ENCODE data around the gene PAIP1.
A peak's percentile ranks its signal among the peaks of the same experiment; 100 is the strongest.
"Not testable (repeated sequence)": the region's sequence is repeated elsewhere in the genome, so short reads cannot be mapped to it uniquely, and the experiment has no call there.

Gene PAIP1

GRCh38 chr5:43556857-43557542 lies at the start of gene PAIP1:
PAIP1 (minus strand) TSS chr5:43557077; CDS start chr5:43556846, 231 bp downstream.
- peak; percentile 89 for DNase-seq

GRCh38 chr5:43606351-43606750 lies 49.5 kb upstream of the PAIP1 start:
- no peak for DNase-seq

DNA sequence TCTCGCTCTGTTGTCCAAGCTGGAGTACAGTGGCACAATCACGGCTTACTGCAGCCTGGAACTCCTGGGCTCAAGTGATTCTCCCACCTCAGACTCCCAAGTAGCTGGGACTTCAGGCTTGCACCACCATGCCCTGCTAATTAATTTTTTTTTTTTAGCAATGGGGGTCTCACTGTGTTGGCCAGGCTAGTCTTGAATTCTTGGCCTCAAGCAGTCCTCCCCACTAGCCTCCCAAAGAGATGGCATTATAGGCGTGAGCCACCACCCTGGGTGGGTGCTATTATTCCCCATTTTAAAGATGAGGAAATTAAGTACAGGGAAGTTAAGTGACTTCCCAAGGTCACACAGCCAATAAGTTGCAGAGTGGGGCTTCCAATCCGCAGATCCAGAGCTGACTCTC lies 47.8 kb upstream of the PAIP1 start:
- no peak for DNase-seq

GRCh38 chr5:43603344-43604217 lies 46.7 kb upstream of the PAIP1 start:
- DNase-seq: peak; percentile 48

DNA sequence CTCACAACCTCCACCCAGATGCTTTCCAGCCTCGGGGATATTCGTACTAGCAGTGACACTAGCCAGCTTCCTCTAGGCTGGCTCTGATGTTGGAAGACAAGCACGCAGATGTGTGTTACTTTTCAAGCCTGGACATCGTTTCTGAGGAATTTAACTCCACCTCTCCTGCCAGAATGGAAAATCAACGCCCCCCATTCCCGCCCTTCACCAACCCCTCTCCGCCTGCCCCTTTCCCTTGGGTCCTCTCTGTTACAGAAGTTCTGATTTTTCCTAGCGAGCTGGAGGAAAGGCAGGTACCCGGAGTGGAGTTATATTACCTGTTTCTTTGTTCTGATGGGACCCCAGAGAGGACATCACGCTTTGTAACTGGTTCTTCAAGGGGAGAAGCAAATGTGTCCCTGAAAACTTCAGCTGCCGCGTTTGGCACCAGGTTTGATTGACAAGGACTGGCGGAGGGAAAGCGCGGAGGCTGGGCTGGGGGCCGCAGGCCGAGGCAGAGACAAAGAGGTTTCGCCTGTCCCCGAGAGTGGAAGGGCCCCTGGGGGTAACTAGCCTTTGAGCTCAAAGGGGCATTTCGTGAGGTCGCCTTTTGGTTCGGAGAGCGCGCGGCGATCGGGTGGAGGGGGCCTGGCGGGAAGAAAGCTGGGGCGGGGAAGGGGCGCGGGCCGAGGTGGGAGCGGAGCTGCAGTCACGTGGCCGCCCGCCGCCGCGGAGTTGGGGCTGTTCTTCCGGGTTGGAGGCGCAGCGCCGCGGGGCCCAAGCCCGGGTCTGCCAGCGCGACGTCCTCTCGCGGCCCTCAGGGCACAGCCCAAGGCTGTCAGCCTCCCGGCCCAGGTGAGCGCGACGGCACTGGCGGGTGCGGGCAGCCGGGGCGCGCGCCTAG lies 45.8 kb upstream of the PAIP1 start, which contains the start of gene NNT:
Gene NNT (plus strand): TSS at position 720 of the 883 bp plus-strand sequence. CDS start 6,016 bp downstream, outside the sequence.
- peak; percentile 57 for DNase-seq

DNA sequence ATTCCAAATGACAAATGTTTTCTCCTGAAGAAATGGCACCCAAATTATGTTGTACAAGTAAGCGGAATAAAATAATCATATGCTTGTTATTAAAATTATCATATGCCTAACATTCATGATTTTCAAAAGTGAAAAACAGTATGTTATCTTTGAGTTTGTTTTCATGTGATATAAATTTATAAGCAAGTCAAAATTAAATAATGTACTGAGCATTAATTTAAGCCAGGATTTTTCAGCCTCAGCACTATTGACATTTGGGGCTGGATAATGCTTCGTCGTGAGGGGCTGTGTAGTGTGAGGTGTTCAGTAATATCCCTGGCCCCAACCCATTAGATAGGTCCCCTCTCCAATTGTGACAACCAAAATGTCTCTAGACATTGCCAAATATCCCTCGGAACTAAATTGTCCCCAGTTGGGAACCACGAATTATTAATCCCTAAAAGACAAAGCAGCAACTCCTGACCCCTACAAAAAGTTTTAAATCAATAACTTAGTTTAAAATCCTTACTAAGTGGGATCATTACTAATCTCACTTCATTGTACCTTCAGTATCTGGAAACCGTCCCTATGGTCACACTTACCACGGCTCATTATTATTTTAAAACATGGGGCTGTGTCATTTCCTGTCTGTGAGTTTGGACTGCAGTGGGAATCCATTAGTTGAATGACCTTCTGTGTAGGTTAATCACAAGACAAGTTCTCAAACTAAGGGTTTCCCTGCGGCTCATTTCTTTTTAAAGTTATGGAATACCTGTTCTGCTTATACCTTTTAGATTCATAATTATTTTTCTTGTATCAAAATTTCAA lies 44.8 kb upstream of the PAIP1 start:
- DNase-seq: peak; percentile 40

GRCh38 chr5:43598927-43599326 lies 42.0 kb upstream of the PAIP1 start:
- not testable (repeated sequence) for DNase-seq

- no peak for DNase-seq
These were observed 35.5 kb upstream of the PAIP1 start for GRCh38 chr5:43592363-43592762.

DNA sequence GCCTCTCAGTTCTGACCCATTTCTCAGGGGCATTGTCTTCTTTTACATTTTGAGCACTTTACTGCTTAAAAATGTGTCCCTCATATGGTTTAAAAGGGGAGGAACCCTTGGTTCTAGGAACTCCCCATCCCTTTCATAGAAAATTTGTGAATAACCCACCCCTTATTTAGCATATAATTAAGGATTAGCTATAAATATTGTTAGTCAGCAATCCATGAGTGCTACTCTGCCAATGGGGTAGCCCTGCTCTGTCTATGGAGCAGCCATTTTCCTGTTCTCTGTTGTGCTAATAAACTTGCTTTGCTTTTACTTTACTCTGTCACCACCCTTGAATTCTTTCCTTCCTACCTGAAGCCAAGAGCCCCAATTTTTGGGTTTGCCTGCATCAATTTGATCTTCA lies 33.8 kb upstream of the PAIP1 start:
- no peak for DNase-seq

DNA sequence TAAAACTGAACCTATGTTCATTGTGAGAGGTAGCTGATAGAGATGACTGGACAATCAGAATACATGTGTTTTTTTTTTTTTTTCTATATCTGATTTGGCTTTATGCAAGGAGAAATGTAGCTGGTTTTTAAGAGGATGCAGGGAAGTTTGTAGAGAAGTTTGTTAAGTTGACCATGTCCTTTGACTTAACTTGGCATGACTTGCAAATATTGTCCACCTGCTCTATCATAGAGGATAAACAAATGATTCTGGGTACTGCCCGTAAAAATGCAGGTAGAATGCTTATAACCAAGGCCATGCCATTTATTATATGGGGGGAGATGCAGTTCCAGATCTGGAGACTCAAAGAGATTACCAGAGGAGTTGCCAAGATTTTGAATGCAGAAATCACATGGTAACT lies 32.4 kb upstream of the PAIP1 start:
- no peak for DNase-seq

DNA sequence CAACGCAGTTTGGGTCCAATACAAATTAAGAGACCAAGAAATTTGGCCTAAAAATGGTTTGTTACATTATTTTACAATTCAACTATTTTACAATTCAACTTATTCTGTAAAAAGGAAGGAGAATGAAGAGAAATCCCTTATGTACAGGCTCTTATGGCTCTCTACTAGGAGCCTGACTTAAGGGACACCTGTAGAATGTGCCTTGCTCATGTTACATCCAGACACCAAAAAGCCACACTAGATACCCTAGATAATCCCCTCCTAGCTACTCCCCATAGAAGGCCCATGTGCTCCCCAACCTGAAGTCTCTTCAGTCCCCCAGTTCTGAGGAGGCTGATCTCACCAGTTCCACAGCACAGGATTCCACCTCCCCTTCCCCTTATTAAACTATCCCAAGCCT lies 32.0 kb upstream of the PAIP1 start:
- no peak for DNase-seq

DNA sequence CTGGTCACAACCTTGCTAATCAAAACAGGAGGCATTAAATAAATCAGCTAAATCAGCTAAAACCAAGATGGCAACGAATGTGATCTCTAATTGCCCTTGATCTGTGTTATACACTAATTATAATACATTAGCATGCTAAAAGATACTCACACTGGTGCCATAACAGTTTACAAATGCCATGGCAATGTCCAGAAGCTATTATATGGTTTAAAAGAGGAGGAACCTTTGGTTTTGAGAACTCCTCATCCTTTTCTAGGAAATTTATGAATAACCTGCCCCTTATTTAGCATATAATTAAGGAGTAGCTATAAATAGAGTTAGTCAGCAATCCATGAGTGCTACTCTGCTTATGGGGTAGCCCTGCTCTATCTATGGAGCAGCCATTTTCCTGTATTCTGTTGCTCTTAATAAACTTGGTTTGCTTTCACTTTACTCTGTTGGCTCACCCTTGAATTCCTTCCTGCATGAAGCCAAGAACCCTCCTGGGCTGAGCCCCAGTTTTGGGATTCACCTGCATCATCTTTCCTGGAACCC lies 27.4 kb upstream of the PAIP1 start:
- DNase-seq: no peak

DNA sequence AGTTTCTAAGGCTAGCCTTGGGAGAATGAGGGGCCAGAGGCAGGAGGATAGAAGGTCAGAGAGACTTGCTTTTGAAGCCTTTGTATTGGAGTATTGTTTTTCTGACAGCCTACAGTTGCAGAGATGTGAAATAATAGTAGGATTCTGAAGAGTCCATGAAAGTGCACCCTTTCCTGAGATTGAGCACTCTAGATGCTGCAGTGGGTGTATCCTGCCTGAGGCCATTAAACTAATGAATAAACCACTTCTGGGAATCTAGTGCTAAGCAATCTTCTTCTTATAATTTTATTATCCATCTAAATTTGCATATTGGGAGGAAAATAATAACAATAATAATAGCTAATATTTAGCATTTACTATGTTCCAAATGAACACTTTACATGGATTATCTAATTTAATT lies 26.8 kb upstream of the PAIP1 start:
- no peak for DNase-seq

GRCh38 chr5:43582082-43583005 lies 25.5 kb upstream of the PAIP1 start:
- no peak for DNase-seq

DNA sequence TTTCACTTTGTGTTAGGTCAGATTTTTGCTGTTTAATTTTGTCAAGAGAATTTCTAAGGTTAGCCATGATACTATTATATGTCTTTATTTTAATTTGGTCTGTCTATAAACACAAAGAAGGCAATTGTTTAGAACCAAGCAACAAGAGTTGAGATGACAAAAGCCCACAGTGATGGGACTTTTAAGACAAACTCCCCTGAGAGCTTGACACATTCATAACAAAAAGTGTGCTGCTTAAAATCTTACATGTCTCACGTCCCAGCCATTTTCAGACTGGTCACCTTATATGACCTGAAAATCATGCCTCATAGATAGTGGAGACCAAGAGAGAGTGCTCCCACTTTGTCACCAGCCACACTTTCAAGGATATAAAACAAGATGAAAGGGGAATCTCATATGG lies 24.5 kb upstream of the PAIP1 start:
- DNase-seq: no peak

DNA sequence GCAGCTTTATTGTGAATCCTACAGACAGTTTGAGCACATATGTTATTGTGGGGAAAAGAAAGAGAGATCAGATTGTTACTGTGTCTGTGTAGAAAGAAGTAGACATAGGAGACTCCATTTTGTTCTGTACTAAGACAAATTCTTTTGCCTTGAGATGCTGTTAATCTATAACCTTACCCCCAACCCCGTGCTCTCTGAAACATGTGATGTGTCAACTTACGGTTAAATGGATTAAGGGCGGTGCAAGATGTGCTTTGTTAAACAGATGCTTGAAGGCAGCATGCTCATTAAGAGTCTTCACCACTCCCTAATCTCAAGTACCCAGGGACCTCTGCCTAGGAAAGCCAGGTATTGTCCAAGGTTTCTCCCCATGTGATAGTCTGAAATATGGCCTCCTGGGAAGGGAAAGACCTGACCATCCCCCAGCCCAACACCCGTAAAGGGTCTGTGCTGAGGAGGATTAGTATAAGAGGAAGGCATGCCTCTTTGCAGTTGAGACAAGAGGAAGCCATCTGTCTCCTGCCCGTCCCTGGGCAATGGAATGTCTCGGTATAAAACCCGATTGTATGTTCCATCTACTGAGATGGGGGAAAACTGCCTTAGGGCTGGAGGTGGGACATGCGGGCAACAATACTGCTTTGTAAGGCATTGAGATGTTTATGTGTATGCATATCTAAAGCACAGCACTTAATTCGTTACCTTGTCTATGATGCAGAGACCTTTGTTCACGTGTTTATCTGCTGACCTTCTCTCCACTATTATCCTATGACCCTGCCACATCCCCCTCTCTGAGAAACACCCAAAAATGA lies 23.7 kb upstream of the PAIP1 start:
- not testable (repeated sequence) for DNase-seq

DNA sequence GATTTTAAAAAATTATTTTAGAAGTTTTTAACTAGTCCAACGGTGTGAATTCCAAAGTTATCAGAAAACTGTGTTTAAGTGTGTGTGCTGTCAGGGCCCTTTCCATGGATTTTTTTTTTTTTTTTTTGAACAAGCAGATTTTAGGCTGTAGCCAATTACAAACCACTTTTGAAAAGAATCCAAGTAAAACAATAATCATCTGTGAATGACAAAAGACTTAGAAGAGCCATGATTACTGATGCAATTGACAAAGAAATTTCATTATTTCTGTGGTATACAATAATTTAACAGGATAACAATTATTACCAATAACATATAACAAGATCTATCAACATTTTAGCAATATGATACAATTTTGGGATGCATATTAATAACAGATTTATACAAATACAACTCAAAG lies 16.2 kb upstream of the PAIP1 start:
- peak; percentile 69 for DNase-seq

GRCh38 chr5:43572357-43572756 lies 15.5 kb upstream of the PAIP1 start:
- DNase-seq: no peak

DNA sequence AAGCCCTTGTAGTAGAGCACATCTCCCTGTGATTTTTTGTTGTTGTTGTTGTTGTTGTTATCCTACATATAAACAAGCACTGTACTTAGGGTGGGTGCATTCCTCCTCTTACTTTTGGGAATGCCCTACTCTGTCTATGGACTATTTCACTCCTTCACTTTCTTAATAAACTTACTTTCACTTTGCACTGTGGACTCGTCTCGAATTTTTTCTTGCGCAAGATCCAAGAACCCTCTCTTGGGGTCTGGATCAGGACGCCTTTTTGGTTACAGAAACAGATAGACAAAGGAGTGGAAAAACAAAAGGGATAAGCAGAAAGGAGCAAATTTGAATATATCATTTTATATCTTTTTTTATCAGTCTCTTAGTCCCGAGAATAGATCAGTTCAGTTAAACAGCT lies 14.4 kb upstream of the PAIP1 start:
- DNase-seq: no peak

All from fibroblast of skin of right biceps (primary cell).